ENCODE data around the gene STT3B.

Gene STT3B

DNA sequence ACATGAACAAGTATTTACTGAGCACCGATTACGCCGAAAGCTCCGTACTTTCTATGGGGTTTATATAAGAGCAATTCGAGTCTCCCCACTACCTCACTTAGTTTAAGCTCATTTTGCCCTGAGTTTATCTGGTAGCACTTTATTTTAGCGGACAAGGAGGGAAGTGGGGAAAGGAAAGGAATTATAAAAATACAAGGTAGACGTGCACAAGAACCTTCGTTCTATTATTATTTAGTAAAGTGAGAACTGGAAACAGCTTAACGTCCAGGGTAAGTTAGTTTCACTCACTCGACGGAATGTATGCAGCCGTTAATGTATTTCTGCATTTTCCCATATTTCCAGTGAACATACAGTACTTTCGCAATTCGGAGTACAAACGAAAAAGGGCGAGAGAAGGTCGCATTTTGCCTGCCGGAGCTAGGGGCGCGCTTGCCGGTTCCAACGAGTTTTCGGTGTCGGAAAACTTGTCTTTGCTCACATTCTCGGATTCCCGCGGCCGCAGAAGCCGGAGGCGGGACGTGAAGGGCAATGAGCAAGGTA lies 1.2 kb upstream of the STT3B start:
- peaks cover 25% of the 10 kb centered on the region for H3K4me1 ChIP-seq
- peak overlapping the region; percentile 81 for H3K4me2 ChIP-seq
- no peaks in the 10 kb centered on the region for H3K27me3 ChIP-seq
- no peaks in the 10 kb centered on the region; the same call in 1 of the 2 replicates for H3K9me3 ChIP-seq
- 0 out of 2 replicates have a peak, but pooled peaks have one; percentile 14 for TF ChIP-seq Cebpa-rat (IDR thresholded peaks at IDR 0.05)
- H3K9ac ChIP-seq = peak overlapping the region; percentile 99
- peaks cover 37% of the 10 kb centered on the region for H4K20me1 ChIP-seq
- peak overlapping the region; percentile 99 for H3K27ac ChIP-seq
- peak overlapping the region; percentile 98 for H3K4me3 ChIP-seq
- H3K36me3 ChIP-seq = no peaks in the 10 kb centered on the region

DNA sequence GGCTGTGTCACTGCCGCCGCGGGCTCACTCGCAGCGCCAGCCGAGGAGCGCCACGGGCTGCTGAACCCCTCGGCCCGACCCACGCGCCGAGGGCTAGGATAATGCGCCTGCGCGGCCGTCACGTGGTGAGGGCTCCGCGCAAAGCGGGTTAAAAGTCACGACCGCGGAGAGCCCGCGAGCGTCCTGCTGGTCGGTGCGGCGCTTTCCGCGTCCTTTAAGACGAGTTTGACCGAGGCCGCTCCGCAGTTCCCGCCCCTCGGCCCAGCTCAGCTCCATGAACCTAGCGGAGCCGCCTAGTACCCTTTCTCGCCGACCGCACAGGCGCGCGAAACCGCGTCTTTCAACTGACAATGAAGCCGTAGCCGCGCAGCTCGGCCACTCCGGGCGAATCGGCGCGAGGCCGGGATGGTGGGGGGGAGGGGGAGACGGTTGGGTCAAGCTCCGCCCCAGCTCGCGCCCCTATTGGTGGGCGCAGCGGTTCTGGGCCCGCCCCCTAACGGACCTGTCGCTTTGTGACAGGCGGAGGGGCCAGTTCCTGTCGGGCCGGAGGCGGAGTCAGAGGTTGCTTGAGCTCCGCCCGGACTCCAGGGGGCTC lies 636 bp upstream of the STT3B start:
- peak overlapping the region; percentile 99 for H3K27ac ChIP-seq
- H3K9me3 ChIP-seq = no peaks in the 10 kb centered on the region
- peak overlapping the region; percentile 81 for H3K4me2 ChIP-seq
- H3K4me3 ChIP-seq = peak overlapping the region; percentile 98
- H3K27me3 ChIP-seq = no peaks in the 10 kb centered on the region
- peaks cover 42% of the 10 kb centered on the region for H4K20me1 ChIP-seq
- TF ChIP-seq Cebpa-rat (IDR thresholded peaks at IDR 0.05) = no peak
- H3K4me1 ChIP-seq = peaks cover 30% of the 10 kb centered on the region
- H3K36me3 ChIP-seq = no peaks in the 10 kb centered on the region
- H3K9ac ChIP-seq = peak overlapping the region; percentile 99

DNA sequence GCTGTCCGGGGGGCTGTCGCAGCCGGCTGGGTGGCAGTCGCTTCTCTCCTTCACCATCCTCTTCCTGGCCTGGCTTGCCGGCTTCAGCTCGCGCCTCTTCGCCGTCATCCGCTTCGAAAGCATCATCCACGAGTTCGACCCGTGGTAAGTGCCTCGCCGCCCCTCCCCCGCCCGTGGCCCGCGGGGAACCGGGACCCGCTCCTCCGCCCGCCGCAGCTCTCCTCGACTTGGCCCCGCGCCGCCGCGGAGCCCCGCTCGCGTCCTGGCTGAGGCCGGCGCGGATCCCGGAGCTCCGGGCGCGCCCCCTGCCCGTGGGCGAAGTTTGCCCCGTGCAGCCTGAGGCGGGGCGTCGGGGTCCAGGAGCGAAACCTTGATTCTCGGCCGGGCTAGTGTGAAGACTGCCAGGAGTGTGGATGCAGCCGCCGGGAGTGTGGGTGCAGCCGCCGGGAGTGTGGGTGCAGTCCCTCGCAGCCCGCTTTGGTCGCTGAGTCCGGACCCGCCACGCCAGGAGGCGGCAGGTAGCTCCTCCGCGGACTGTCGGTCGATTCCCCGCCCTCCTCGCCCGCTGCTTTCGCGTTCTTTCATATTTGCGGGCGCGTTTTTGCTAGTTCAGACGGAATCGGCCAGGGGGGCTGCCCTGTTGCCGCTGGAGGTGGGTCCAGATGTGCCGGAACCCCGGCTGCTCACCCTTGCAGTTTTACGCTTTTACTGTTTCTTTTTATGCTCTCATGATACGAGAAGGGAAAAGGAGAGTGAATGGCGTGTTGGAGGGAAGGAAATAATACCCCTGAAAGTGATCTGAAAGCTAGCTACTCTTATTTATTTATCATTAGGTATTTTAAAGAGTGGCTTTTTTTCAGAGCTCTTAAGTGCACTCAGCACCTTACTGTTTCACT lies 692 bp downstream of the STT3B start:
- H3K36me3 ChIP-seq = peaks cover 11% of the 10 kb centered on the region; the same call in 1 of the 2 replicates
- no peaks in the 10 kb centered on the region; the same call in 1 of the 2 replicates for H3K9me3 ChIP-seq
- H3K27ac ChIP-seq = peak overlapping the region; percentile 99
- peak overlapping the region; percentile 88 for H3K4me2 ChIP-seq
- H3K4me1 ChIP-seq = peaks cover 43% of the 10 kb centered on the region
- H3K27me3 ChIP-seq = no peaks in the 10 kb centered on the region
- H4K20me1 ChIP-seq = peaks cover 56% of the 10 kb centered on the region
- peak overlapping the region; percentile 98 for H3K4me3 ChIP-seq
- no peak for TF ChIP-seq Cebpa-rat (IDR thresholded peaks at IDR 0.05)
- peak overlapping the region; percentile 99 for H3K9ac ChIP-seq

DNA sequence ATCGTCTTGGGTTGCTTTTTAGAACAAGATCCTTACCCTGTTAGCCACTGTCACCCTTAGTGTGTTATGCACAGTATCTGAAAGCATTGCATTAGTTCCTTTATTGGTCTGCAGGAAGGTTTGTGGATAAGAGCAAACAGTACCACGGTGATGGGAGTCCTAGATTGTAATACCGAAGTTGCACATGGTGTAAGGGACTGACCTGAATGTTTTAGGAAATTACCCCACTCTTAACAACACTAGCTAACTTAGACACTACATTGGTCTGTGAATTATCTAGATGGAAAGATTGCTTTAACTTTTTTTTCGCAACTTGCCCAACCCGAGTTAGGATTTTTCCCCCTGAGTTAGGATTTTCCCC lies 1.3 kb downstream of the STT3B start:
- peak overlapping the region; percentile 99 for H3K9ac ChIP-seq
- no peaks in the 10 kb centered on the region for H3K27me3 ChIP-seq
- peak overlapping the region; percentile 99 for H3K27ac ChIP-seq
- peak overlapping the region; percentile 98 for H3K4me3 ChIP-seq
- H4K20me1 ChIP-seq = peaks cover 62% of the 10 kb centered on the region
- H3K36me3 ChIP-seq = peaks cover 17% of the 10 kb centered on the region; the same call in 1 of the 2 replicates
- H3K4me2 ChIP-seq = peak overlapping the region; percentile 88
- H3K9me3 ChIP-seq = no peaks in the 10 kb centered on the region; the same call in 1 of the 2 replicates
- H3K4me1 ChIP-seq = peaks cover 42% of the 10 kb centered on the region
- TF ChIP-seq Cebpa-rat (IDR thresholded peaks at IDR 0.05) = no peak

DNA sequence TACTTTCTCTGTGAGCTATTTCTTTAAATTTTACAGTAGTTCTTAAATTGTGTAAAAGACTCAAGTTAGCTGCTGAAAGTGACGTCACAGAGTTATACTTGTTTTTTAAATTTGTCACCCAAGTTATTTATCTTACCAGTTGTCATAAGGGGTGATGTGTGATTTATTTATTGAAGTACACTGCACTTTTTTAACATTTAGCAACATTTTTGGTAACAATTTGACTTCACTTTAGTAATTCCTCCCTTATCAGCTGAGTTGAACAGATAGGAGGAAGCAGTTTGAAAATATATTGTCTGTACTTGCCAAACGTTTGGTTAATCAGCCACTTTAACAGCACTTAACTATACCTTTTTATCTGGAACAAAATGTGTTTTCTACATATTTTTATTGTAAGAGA lies 3.8 kb downstream of the STT3B start:
- peak overlapping the region; percentile 98 for H3K4me3 ChIP-seq
- no peaks in the 10 kb centered on the region for H3K27me3 ChIP-seq
- H4K20me1 ChIP-seq = peaks cover 87% of the 10 kb centered on the region
- peaks cover 31% of the 10 kb centered on the region for H3K36me3 ChIP-seq
- H3K9ac ChIP-seq = peak overlapping the region; percentile 99
- H3K9me3 ChIP-seq = peaks cover 2% of the 10 kb centered on the region; the same call in 1 of the 2 replicates
- peak overlapping the region; percentile 88 for H3K4me2 ChIP-seq
- no peak for TF ChIP-seq Cebpa-rat (IDR thresholded peaks at IDR 0.05)
- H3K4me1 ChIP-seq = peaks cover 42% of the 10 kb centered on the region
- H3K27ac ChIP-seq = peak overlapping the region; percentile 99

DNA sequence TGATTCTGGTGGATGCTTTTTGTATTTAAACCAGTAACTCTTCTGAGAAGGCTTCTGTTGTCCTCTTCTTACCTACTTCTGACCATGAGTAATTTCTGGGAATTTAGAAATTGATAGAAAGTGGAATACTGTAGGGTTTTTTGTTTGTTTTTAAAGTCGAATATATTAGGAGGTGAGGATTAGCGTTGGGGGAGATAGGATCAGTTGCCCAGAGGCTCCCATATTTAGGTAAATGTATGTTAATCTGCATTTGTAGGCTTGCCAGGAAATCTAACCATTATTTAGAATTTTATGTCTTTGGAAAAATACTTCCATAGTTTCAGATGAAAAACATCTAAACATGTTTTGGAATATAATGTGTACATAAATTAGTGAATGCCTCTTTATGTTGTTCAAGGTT lies 6.1 kb downstream of the STT3B start:
- Histone ChIP-seq H3K27me3 (no peaks in the 10 kb centered on the region), H3K4me1 (peaks cover 46% of the 10 kb centered on the region), H3K4me2 (peak overlapping the region; percentile 88), H3K4me3 (peak overlapping the region; percentile 16; the same call in 1 of the 2 replicates), H3K36me3 (peaks cover 45% of the 10 kb centered on the region), H3K9ac (no peak overlapping the region), H4K20me1 (peaks cover 100% of the 10 kb centered on the region), H3K9me3 (peaks cover 5% of the 10 kb centered on the region; the same call in 1 of the 2 replicates), H3K27ac (no peak overlapping the region)
- no peak for TF ChIP-seq Cebpa-rat (IDR thresholded peaks at IDR 0.05)

DNA sequence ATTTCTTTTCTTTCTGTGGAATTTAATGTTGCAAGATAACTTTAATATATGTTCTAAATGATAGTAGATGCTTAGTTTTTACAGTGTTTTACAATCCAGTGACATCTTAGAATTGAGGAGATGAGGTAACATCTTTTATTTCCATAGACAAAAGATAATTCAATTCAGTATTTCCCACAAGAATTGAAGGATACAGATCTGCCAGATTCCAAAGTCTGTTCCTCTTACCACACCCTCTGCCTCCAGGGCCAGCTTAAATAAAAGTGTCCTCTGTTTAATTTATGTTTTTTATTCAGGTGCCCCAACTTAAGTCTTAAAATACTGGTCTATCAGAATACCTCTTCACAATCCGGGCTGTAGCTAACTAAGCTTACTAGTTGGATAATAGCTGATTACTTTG lies 6.5 kb downstream of the STT3B start:
- no peak overlapping the region for H3K4me3 ChIP-seq
- no peak for TF ChIP-seq Cebpa-rat (IDR thresholded peaks at IDR 0.05)
- no peaks in the 10 kb centered on the region for H3K27me3 ChIP-seq
- no peak overlapping the region for H3K27ac ChIP-seq
- H3K9ac ChIP-seq = no peak overlapping the region
- H4K20me1 ChIP-seq = peaks cover 100% of the 10 kb centered on the region
- peak overlapping the region; percentile 88 for H3K4me2 ChIP-seq
- peaks cover 45% of the 10 kb centered on the region for H3K36me3 ChIP-seq
- H3K4me1 ChIP-seq = peaks cover 49% of the 10 kb centered on the region
- peaks cover 5% of the 10 kb centered on the region; the same call in 1 of the 2 replicates for H3K9me3 ChIP-seq

DNA sequence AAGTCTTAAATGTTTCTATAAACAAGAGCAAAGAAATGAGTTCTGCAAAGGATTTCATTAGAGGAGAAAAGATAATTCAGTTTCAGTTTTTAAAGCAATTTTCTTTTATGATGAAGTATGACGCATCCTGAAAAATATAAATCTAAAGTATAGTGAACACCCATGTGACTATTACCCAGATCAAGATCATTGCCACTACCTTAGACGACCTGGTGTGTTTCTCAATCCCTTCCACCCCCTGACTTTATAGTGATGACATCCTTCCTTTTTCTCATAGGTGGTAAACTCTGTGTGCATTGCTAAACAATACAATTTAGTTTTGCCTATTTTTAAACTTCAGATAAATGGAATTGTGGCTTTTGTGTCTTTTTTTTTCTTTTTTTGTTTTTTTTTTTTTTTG lies 8.4 kb downstream of the STT3B start:
- H3K9ac ChIP-seq = no peak overlapping the region
- peaks cover 51% of the 10 kb centered on the region for H3K36me3 ChIP-seq
- H3K4me2 ChIP-seq = no peak overlapping the region
- no peak for TF ChIP-seq Cebpa-rat (IDR thresholded peaks at IDR 0.05)
- no peaks in the 10 kb centered on the region for H3K27me3 ChIP-seq
- H3K9me3 ChIP-seq = peaks cover 5% of the 10 kb centered on the region; the same call in 1 of the 2 replicates
- H3K4me1 ChIP-seq = peaks cover 61% of the 10 kb centered on the region
- H3K27ac ChIP-seq = no peak overlapping the region
- H4K20me1 ChIP-seq = peaks cover 100% of the 10 kb centered on the region
- H3K4me3 ChIP-seq = no peak overlapping the region

DNA sequence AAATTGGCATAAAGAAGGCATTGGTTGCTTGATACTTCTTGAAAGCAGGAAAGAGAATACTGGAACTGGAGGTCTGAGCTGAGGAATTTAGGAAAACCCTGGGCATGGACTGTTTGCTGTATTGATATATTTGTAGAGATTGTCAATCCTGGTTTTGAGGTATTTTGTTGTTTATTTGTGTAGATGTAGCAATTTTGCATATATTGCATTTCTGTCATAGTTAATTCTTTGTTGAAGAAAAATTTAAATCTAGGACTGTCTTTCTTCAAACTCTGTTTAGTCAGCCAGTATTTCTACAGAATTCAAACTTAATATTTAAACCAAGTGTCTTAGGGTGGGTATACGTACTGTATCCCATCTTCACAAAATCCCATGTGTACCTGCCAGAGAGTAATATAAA lies 9.5 kb downstream of the STT3B start:
- H3K4me1 ChIP-seq = peaks cover 53% of the 10 kb centered on the region
- peaks cover 100% of the 10 kb centered on the region for H4K20me1 ChIP-seq
- no peak overlapping the region for H3K9ac ChIP-seq
- no peak overlapping the region for H3K4me2 ChIP-seq
- TF ChIP-seq Cebpa-rat (IDR thresholded peaks at IDR 0.05) = no peak
- H3K36me3 ChIP-seq = peaks cover 61% of the 10 kb centered on the region
- H3K9me3 ChIP-seq = peaks cover 5% of the 10 kb centered on the region; the same call in 1 of the 2 replicates
- no peak overlapping the region for H3K4me3 ChIP-seq
- no peak overlapping the region for H3K27ac ChIP-seq
- H3K27me3 ChIP-seq = no peaks in the 10 kb centered on the region
